Activated gamma-delta T cell treated with Interleukin-2 at 50 U/mL for 16 hours (primary cell): ENCODE results near the gene SELL.
"Not testable (repeated sequence)": the region's sequence is repeated elsewhere in the genome, so short reads cannot be mapped to it uniquely, and the experiment has no call there.

ENCODE experiments used
- DNase-seq: peaks from one replicate; pipeline ENCODE4 v3.0.0-alpha.2; 2020

Gene SELL

DNA sequence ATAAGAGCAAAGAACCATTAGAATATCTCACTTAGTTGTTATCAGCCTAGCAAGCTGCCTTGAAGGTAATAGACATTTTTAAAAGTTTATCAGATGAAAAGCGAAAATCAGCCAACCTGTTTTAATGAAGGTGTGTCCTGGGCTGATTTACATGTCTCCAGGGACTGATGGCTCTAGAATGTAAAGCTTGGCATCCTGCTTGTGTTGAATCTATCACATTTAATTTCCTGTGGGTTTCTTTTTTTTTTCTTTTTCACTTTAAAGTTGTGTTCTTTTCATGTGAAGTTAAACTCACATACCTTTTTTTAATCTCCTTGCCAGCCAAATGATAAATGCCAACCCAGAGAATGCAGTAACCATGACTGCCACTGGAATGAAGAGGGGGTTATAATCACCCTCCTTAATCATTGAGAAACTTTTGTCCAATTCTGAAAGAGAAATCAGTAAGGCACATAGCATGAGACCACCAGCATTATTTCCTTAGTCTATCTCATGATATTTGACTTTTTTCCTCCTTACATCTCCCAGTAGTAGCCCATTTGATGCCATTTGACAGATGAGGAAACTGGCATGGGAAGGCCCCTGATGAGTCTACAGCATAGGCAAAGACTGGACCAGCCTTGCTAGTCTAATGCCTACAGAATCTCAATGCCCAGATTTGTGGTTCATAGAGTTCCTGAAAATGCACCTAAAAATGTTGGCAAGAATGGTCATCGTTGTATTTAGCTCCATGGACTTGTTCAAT lies 10.0 kb downstream of the SELL start:
- no peak for DNase-seq

DNA sequence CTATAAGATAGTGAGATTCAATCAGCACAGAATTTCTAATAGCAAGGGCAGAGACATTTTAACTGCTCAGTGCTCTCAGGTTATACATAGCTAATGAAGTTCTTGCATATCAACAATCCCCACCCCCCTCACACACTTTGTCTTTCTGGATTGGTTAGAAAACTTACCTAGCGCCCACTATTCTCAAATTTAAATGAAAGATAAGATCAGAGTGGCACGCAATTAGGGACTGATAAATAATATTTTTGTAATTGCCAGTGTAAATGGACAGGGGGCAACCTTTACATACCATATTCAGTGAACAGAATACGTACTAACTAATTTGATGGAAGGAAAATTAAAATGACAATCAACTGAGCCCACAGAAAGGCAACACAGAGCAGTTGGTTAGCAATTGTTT lies 11.7 kb downstream of the SELL start:
- DNase-seq: no peak

DNA sequence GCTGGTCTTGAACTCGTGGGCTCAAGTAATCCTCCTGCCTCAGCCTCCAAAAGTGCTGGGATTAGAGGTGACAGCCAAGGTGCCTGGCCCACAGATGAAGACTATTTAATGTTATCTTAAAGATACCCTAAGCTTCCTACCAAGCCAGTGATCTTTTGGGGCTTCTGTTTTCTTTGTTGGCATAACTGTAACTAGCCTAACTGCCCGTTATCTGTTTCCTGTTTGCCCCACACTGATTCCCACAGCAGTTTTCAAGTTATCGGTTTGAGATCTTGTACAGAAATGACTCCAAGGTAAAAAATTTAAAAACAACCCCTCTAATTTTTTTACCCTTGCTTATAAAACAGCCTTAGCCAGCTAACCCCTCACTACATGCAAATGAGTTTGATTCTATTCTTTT lies 12.4 kb downstream of the SELL start:
- DNase-seq: no peak

DNA sequence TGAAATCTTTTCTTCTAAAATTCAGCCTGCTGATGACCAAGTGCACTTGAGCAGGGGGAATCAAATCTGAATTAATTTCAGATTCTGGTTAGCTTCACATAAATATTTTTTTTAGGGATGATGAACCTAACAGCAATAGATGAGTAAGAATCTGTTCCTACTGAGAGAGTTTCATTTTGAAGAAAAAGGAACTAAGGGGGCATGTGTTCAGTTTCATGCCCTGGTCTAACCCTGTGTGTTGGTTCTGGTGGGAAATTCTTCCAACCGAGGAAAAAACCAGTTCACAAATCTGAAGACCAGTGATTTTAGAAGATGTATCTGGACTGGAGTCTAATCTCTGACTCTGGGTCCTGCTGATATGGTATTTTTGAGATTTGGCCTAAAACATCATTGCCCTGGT lies 13.7 kb downstream of the SELL start:
- DNase-seq: no peak

DNA sequence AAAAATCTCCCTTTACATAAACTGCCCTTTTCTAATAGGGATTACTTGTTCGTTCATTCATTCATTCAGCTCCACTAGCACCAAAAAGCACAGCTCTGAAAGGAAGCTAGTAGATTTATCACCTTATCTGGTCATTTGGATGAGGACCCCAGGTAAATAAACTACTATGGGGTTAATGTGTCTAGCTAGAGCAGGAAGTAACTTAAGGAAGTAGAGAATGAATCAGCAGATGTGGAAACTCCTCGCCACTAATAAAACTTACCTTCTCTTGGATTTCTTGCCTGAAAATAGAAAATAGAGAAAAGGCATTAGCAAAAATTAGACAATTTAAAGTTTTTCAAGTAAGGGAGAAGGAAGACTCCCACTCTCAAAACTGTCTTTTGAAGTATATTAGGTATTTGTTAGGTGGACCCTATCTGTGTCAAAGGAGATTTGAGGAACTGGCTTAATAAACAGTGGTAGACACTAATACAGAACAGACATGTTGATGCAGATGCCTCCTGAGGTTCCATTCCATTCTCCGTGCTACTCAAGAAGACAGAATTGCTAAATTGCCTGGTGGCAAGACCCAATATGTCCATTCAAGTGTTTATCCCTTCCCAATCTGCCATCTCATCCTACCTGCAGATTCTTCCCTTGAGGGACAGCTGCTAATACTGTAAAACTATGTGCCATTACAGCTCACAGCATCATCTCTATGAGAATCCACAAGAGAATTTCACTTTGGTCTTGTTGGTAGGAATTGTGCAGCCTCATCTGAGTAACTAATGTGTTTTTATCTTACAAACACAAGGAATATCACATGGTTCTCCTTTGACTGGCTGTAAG lies 14.9 kb downstream of the SELL start:
- no peak for DNase-seq

DNA sequence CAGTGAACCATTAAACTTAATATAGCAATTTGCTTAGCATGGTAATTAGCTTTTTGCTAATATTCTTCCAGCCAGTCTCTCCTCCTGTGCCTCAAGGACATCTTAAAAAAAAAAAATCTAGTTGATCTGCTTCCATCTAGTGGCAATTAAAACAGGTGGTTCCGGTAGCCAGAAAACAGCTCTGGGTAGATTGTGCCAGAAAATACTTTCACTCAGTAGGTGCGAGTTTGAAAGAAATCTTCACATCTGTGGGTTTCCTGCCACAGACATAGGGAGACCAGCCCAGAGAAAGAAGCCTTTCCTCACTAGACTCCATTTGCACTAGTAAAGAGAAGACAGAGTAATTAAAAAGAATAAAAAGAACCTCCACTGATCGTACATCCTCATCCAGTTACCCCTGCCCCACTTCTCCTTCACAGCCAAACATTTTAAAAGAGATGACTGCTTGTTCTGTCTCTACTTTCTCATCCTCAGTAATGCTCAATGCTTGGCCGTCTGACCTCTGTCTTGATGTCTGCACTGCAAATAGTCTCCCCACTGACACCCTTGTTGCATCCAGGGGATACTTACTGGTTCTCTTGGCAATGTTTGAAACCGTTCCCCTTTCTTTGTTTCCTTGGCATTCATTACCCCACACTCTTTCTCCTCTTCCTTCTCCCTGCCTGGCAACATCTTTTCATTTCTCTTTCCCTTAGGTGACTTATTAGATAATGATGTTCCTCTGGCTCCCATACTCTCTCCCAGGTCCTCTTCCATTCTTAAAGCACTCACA lies 16.9 kb downstream of the SELL start:
- DNase-seq: peak; percentile 45

DNA sequence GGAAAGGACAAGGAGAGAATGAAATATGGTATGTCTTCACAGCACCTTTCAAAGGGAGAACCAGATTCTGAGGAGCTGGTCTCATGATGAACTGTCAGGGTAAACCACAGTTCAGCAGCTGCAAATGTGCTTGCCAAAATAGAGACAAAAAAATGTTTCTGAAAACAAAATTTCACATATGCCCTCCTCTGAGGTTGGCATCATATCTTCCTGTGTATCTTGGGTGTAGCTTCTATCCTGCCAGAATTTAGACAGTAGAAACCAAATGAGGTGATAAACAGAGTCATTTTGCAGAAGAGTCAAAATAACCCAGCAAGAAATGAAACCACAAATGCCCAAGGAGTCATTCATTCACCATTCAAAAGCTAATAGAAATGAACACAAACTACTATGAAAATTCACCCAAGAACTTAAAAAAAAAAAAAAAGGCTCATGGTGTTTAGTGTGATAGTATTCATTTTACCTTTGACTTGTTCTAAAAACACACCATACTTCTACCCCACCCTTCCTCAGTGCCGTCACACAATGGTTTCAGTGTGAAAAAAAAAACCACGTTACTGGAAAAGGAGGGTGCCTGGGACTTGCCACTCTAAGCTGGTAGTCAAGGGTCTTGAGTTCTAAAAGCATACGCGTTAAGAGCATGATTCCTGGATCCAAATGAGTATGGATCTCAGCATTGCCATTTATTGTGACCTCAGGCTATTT lies 18.5 kb downstream of the SELL start:
- peak; percentile 18 for DNase-seq

DNA sequence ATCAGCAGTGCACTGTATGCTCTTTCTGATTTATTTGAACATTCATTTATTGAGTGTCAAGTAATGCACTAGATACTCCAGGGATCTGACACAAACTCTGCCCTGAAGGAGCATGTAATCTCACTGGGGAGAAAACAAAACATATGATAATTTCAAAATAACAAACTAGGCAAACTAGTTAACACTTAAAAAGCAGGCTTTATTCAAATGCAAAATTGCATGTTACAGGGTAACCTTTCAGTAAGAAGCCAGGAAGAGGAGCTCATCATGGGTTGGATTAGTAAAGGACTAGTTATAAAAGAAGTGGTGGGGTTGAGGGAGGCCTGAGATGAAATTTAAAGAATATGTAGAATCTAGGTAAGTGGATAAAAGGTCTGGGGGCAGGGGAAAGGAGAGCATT lies 20.9 kb downstream of the SELL start:
- DNase-seq: no peak

DNA sequence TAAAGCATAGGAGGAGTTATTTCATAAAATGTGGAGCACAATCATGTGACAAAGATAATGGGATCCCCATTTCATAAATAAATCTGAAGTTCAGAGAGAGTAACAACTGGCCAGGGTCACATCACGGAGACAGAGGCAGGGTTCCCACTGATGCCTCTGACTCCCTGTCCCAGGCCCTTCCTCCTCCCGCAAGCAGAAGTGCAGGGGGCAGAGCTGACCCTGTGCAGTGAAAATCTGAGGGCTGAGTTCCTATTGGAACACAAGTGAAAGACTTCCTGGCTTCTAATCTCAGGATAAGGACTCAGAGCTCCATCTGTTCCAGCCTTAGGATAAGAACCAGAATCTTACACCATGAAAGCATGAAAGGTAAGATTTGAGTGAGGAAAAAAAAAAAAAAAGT lies 22.0 kb downstream of the SELL start:
- DNase-seq: no peak

DNA sequence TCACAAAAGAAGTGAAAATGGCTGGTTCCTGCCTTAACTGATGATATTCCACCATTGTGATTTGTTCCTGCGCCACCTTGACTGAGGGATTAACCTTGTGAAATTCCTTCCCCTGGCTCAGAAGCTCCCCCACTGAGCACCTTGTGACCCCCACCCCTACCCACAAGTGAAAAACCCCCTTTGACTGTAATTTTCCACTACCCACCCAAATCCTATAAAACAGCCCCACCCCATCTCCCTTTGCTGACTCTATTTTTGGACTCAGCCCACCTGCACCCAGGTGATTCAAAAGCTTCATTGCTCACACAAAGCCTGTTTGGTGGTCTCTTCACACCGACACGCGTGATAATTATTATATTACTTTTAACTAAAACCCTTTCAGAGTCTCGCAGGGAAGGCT lies 23.0 kb downstream of the SELL start:
- DNase-seq: not testable (repeated sequence)

DNA sequence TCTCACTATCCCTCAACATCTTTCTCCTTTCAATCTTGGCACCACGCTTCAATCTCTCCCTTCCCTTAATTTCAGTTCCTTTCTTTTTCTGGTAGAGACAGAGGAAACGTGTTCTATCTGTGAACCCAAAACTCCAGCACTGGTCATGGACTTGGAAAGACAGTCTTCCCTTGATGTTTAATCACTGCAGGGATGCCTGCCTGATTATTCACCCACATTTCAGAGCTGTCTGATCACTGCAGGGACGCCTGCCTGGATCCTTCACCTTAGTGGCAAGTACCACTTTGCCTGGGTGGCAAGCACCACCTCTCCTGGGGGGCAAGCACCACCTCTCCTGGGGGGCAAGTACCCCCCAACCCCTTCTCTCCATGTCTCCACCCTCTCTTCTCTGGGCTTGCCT lies 27.8 kb downstream of the SELL start:
- DNase-seq: no peak

DNA sequence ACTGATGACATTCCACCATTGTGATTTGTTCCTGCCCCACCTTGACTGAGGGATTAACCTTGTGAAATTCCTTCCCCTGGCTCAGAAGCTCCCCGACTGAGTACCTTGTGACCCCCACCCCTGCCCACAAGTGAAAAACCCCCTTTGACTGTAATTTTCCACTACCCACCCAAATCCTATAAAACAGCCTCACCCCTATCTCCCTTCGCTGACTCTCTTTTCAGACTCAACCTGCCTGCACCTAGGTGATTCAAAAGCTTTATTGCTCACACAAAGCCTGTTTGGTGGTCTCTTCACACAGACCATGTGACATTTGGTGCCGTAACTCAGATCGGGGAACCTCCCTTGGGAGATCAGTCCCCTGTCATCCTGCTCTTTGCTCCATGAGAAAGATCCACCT lies 28.3 kb downstream of the SELL start:
- DNase-seq: not testable (repeated sequence)

DNA sequence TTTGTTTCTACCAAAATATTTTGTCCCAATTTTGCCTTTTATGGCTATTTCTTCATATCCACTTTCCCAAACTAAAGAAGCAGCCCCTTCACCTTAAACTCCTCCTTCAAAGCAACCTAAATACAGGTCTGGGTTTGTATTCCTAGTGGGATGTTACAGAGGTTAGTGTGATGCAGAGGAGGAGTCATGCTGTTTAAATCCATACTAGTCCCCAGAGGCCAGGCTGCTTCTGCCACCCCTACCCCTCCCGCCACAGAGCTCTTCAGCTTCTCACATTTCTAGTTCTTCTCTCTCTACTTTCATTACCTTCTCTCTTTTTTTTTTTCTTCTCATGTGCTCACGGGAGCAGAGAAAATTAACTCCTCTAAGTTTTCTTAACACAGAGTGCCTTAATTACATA lies 29.3 kb downstream of the SELL start:
- DNase-seq: no peak

DNA sequence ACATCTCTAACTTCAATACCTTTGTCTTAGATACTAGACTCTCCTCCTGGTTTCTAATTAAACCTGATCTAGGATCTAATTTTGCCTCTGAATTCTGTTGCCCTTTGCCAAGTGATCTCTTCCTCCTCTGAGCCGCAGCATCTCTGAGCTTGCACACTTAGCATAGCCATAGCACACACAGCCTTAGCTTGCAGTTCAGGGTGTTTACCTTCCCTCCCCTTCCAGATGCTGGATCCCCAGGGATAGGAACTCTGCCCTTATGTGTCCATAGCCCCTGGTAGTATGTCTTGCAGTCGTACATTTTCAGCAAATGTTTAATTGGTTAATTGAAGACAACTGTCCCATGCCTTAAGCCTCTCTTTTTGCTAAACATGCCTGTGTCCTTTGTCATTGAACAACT lies 30.3 kb downstream of the SELL start:
- no peak for DNase-seq

DNA sequence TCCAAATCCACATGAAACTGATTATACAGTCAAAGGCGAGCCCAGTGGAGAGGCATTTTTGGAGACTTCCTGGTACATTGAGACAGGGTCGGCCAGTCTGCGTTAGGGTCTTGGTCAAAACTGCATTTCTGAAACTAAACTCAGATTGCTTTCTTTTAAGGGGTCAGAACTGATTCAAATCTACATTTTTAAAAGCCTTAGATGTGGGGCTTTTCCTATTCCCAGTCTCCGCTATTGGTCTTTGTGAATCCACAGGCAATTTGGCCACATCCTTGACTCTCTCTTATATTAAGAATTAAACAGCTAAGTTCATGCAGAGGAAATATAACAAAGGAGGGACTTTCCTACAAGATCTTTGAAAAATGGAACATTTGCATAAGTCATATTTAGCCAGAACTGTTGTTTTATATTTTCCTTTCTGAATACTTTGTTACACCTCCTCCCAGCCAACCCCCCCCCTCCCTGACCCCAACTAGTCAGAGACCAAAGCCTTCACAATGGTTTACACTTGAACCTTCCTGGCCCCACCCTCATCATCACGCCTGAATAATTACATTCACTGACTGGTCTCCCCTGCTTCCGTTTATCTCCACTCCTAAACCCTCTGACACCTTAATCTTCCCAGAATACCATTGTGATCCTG lies 30.9 kb downstream of the SELL start:
- no peak for DNase-seq

DNA sequence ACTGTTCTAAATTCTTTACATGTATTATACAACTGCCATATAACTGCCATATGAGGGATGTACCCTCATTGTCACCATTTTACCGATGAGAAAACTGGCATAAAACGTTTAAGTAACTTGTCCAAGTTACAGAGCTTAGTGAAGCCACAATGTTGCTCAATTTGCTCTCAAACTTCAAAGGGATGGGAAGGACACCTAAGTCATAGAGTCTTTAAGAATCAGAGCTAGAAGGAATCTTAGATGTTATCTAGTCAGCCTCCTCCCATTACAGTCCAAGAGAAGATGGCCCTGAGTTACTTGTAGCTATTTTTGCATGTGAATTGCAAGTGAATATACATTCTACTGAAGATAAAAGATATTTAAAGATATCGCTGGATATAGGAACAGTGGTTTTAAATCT lies 31.7 kb downstream of the SELL start:
- no peak for DNase-seq

DNA sequence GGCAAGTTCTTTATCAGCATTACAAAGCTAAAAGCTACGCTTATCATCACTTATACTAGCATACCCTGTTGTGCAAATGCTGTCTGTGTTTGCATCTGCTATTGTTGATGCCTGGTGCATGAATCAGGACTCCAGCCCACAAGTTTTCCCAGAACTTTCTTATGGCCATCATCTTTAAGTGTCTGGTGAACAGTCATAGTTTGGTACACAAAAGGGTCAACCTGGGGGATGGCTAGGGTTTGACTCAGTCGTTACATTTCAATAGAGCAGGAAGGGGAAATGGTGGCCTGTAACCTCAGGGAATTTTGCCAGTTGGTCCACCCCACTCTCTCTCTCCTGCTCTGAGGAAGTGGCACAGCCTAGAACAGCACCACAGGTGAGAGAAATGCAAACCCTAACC lies 35.4 kb downstream of the SELL start:
- no peak for DNase-seq

DNA sequence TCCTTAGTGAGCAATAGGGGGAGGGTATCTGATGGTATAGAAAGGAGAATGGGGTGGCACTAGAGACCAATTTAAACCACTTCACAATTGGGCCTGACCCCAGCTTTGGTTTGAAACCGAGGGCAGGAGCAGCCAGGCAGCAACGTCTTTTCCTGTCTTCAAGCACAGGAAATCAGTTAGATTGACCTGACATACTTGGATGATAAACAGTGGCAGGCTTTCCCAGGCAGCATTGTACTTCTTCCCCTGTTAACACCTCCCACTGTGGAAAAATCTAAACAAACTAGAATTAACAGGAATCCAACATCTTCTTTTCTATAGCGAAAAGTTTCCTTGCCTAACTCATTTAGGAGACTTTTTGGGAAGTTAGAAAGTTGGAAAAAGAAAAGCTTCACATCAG lies 40.6 kb downstream of the SELL start:
- no peak for DNase-seq

DNA sequence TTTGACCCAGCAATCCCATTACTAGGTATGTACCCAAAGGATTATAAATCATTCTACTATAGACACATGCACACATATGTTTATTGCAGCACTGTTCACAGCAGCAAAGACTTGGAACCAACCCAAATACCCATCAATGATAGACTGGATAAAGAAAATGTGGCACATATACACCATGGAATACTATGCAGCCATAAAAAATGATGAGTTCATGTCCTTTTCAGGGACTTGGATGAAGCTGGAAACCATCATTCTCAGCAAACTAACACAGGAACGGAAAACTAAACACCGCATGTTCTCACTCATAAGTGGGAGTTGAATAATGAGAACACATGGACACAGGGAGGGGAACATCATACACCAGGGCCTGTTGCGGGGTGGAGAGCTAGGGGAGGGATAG lies 41.2 kb downstream of the SELL start:
- DNase-seq: not testable (repeated sequence)

DNA sequence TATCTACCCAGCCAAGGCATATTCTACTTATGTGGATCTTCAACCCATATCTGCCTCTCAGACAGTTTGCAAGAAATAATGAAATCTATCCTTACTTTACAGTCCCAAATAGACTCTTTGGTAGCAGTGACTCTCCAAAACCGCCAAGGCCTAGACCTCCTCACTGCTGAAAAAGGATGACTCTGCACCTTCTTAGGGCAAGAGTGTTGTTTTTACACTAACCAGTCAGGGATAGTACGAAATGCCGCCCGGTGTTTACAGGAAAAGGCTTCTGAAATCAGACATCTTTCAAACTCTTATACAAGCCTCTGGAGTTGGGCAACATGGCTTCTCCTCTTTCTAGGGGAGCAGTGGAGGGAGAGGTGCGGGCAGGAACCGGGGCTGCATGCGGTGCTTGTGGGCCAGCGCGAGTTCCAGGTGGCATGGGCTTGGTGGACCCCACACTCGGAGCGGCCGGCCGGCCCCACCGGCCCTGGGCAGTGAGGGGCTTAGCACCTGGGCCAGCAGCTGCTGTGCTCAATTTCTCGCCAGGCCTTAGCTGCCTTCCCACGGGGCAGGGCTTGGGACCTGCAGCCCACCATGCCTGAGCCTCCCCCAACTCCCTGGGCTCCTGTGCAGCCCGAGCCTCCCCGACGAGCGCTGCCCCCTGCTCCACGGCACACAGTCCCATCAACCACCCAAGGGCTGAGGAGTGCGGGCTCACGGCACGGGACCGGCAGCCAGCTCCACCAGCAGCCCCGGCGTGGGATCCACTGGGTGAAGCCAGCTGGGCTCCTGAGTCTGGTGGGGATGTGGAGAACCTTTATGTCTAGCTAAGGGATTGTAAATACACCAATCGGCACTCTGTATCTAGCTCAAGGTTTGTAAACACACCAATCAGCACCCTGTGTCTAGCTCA lies 43.5 kb downstream of the SELL start:
- not testable (repeated sequence) for DNase-seq

DNA sequence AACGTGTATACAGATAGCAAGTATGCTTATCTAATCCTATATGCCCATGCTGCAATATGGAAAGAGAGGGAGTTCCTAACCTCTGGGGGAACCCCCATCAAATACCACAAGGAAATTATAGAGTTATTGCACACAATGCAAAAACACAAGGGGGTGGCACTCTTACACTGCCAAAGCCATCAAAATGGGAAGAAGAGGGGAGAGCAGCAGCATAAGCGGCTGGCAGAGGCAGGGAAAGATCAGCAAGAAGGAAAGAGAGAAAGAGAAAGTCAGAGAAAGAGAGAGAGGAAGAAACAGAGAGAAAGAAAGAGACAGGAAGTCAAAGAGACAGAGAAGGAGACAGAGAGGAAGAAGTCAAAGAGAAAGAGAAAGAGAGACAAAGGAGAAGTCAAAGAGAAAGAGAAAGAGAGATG lies 44.2 kb downstream of the SELL start:
- DNase-seq: not testable (repeated sequence)
